OCI-LY7 (cell line): ENCODE measurements around the gene MEGF6. TPM values are rescaled to one million over a fixed set of nuclear protein-coding genes. Genes with fewer than 3 reads are reported as not detected.

ENCODE experiments used
- BruUV-seq: library from RNA; stranded (reverse); fragments of 400-500 nt; replicated peaks from 2 replicates; lab custom pipeline; 2021; lab: Mats Ljungman, UMichigan
- CTCF ChIA-PET: fragments of 300-600 bp; sonication (Branson Sonifier 250); formaldehyde crosslinking; loops from one replicate; lab custom pipeline; 2022; ENCODE audit warnings: antibody characterized with exemption; ENCODE audit not compliant: unreplicated experiment; lab: Charles Lee
- POLR2A ChIA-PET: fragments of 300-600 bp; sonication (Branson Sonifier 250); formaldehyde crosslinking; loops from one replicate; lab custom pipeline; 2022; ENCODE audit warnings: antibody characterized with exemption; lab: Charles Lee
- DNase-seq: peaks from one replicate; pipeline ENCODE4 v3.0.0-alpha.2; 2015; ENCODE audit warnings: low spot score
- H2AFZ ChIP-seq: fragments of 200-600 bp; sonication (generic), shearing (Covaris generic); 2 replicates; pipeline ENCODE4 v1.6.1; 2014; ENCODE audit warnings: mild to moderate bottlenecking, antibody characterized with exemption, low read length, moderate library complexity
- H3K27ac ChIP-seq: fragments of 200-600 bp; sonication (generic); 2 replicates; pipeline ENCODE4 v1.5.1; 2014; ENCODE audit warnings: mixed run types, low read depth, mild to moderate bottlenecking, moderate library complexity, low read length, inconsistent platforms; ENCODE audit not compliant: poor library complexity, severe bottlenecking
- H3K36me3 ChIP-seq: fragments of 200-600 bp; sonication (generic); 2 replicates; pipeline ENCODE4 v1.6.1; 2014; ENCODE audit warnings: mild to moderate bottlenecking, antibody characterized with exemption, low read length, moderate library complexity, mixed read lengths; ENCODE audit not compliant: insufficient read depth
- H3K4me1 ChIP-seq: fragments of 200-600 bp; sonication (generic); 2 replicates; pipeline ENCODE4 v1.5.1; 2014; ENCODE audit warnings: mild to moderate bottlenecking, low read length; ENCODE audit not compliant: insufficient read depth, poor library complexity, severe bottlenecking
- H3K4me2 ChIP-seq: fragments of 200-600 bp; sonication (generic); 2 replicates; pipeline ENCODE4 v1.6.1; 2014; ENCODE audit warnings: mild to moderate bottlenecking, low read length
- H3K4me3 ChIP-seq: fragments of 200-600 bp; sonication (generic); 2 replicates; pipeline ENCODE4 v1.5.1; 2014; ENCODE audit warnings: mild to moderate bottlenecking, low read depth, low read length; ENCODE audit not compliant: poor library complexity, severe bottlenecking
- H3K79me2 ChIP-seq: fragments of 200-600 bp; sonication (generic); 2 replicates; pipeline ENCODE4 v1.6.1; 2016; ENCODE audit warnings: low read depth, mild to moderate bottlenecking, low read length, moderate library complexity, mixed read lengths; ENCODE audit not compliant: insufficient read depth
- H3K9me2 ChIP-seq: fragments of 200-600 bp; sonication (generic); 2 replicates; pipeline ENCODE4 v1.6.1; 2016; ENCODE audit warnings: mild to moderate bottlenecking, low read length, mixed read lengths; ENCODE audit not compliant: insufficient read depth
- H3K9me3 ChIP-seq: fragments of 200-600 bp; sonication (generic); 2 replicates; pipeline ENCODE4 v1.6.1; 2014; ENCODE audit warnings: mild to moderate bottlenecking, mixed run types, low read length, mixed read lengths
- H4K20me1 ChIP-seq: fragments of 200-600 bp; sonication (generic); 2 replicates; pipeline ENCODE4 v1.6.1; 2014; ENCODE audit warnings: mild to moderate bottlenecking, antibody characterized with exemption, low read length, moderate library complexity, mixed read lengths; ENCODE audit not compliant: insufficient read depth
- CTCF ChIP-seq: fragments of 200-600 bp; sonication (generic); conservative IDR thresholded peaks from 2 replicates; pipeline ENCODE4 v1.5.1; 2014; ENCODE audit warnings: mild to moderate bottlenecking, antibody characterized with exemption, low read length, moderate library complexity, mixed read lengths
- EZH2phosphoT487 ChIP-seq: fragments of 200-600 bp; sonication (generic); IDR thresholded peaks from 2 replicates; pipeline ENCODE4 v1.6.1; 2018; ENCODE audit warnings: low read depth, borderline replicate concordance, mild to moderate bottlenecking, mixed run types, antibody characterized with exemption, low read length, moderate library complexity, mixed read lengths
- intact Hi-C: fragments of 100-400 bp; cut with micrococcal nuclease; formaldehyde crosslinking; loops from one replicate; pipeline ENCODE4 v1.10.0; 2022; ENCODE audit not compliant: unreplicated experiment
- total RNA-seq, 2 experiments: library from RNA; depleted of rRNA in 1 of 2; stranded (reverse); fragments of >200 nt in 1 of 2; shearing (Covaris generic) in 1 of 2; gene quantifications; 2 replicates each; pipeline ENCODE4 v1.2.3, GENCODE V29; 2014 to 2022

Gene MEGF6
- total RNA-seq, 2 experiments from 2014 or later, result 0.15 to 0.32 TPM

GRCh38 chr1:3555131-3555920 is 56.0 kb downstream of the MEGF6 start:
- no peaks in the 10 kb centered on the region for H3K4me1 ChIP-seq
- no peak for TF ChIP-seq EZH2phosphoT487
- TF ChIP-seq CTCF, result no peak
- H3K9me2 ChIP-seq, result no peaks in the 10 kb centered on the region
- H3K4me2 ChIP-seq, result no peak overlapping the region
- BruUV-seq, result no TSS peak
- H3K4me3 ChIP-seq, result no peak overlapping the region
- no peak for DNase-seq
- H3K36me3 ChIP-seq, result no peaks in the 10 kb centered on the region
- H3K79me2 ChIP-seq, result no peaks in the 10 kb centered on the region
- H2AFZ ChIP-seq, result no peak overlapping the region
- H3K27ac ChIP-seq, result no peak overlapping the region
- H4K20me1 ChIP-seq, result no peaks in the 10 kb centered on the region
- intact Hi-C loops, result no loop called here
- no peaks in the 10 kb centered on the region for H3K9me3 ChIP-seq
- ChIA-PET CTCF (no interaction called here), POLR2A (no interaction called here)

GRCh38 chr1:3553940-3554223 is 57.4 kb downstream of the MEGF6 start:
- POLR2A ChIA-PET, result no interaction called here
- H4K20me1 ChIP-seq, result no peaks in the 10 kb centered on the region
- DNase-seq, result no peak
- TF ChIP-seq EZH2phosphoT487, result no peak
- no peak for TF ChIP-seq CTCF
- no peaks in the 10 kb centered on the region for H3K36me3 ChIP-seq
- H2AFZ ChIP-seq, result no peak overlapping the region
- no peak overlapping the region for H3K27ac ChIP-seq
- intact Hi-C loops, result no loop called here
- no peaks in the 10 kb centered on the region for H3K79me2 ChIP-seq
- CTCF ChIA-PET, result no interaction called here
- H3K9me3 ChIP-seq, result no peaks in the 10 kb centered on the region
- no peak overlapping the region for H3K4me2 ChIP-seq
- H3K4me3 ChIP-seq, result no peak overlapping the region
- no peaks in the 10 kb centered on the region for H3K4me1 ChIP-seq
- H3K9me2 ChIP-seq, result no peaks in the 10 kb centered on the region
- no TSS peak for BruUV-seq

- CTCF ChIA-PET, result interaction anchor here (0.8 kb wide), 1 partner anchor 35 kb away, joined by 3 read pairs; no protein-coding TSS in a partner anchor
- BruUV-seq, result no TSS peak
- Histone ChIP-seq H4K20me1 (no peaks in the 10 kb centered on the region), H3K36me3 (no peaks in the 10 kb centered on the region), H3K9me3 (no peaks in the 10 kb centered on the region), H2AFZ (no peak overlapping the region), H3K4me2 (no peak overlapping the region), H3K79me2 (no peaks in the 10 kb centered on the region), H3K27ac (no peak overlapping the region), H3K4me3 (no peak overlapping the region), H3K9me2 (no peaks in the 10 kb centered on the region), H3K4me1 (no peaks in the 10 kb centered on the region)
- intact Hi-C loops, result no loop called here
- DNase-seq, result no peak
- POLR2A ChIA-PET, result no interaction called here
- TF ChIP-seq EZH2phosphoT487 (no peak), CTCF (no peak)
Measured at GRCh38 chr1:3553166-3553939, 58.0 kb downstream of the MEGF6 start.
